ENCODE data around the gene EXOC2.

DNA sequence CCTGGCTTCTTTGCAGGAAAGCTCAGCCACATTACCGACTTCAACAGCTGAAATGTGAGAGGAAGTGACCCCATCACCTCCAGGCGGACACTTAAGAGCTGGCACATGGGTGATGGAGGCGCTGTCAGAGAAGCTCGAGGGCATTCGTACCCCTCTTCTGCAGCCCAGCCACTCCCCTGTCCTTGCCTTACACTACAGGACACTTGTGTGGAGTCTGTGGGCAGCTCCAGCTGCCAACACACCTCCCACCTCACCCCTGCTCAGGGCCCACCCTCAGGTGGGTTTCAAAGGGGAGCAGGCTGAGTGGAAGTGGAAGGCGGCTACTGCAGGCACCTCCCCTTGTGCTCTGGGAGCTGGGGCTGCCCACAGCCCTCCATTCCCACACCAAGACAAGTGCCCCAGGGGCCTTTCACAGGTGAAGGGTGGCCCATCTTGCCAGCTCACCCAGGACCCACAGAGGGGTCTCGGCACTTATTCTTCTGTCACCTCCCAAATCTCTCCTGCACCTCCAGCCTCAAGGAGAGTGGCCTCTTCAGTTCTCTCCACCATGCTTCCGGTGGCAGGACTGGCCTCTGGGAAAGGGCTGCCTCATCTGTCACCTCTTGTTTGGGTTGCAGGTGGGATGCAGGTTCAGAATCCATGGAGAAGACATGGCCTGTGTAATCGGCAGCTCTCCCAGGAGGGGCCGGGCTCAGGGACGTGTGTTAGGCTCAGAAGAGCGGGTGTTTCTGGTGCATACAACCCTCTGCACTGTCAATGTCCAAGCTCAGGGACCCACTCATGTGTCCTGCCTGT lies 251.6 kb downstream of the EXOC2 start:
- TF ChIP-seq POLR2AphosphoS5 (IDR thresholded peaks at IDR 0.05; ENCODE audit: borderline replicate concordance, low read depth, low read length) (no peak), EZH2 (IDR thresholded peaks at IDR 0.05) (no peak), FOXP2 (optimal IDR thresholded peaks at IDR 0.05; ENCODE audit: control extremely low read depth, extremely low read length, insufficient read depth) (no peak)

Data from SK-N-MC (cell line).